SK-N-MC (cell line): ENCODE data around the gene NOTUM.
"Not testable (repeated sequence)": the region's sequence is repeated elsewhere in the genome, so short reads cannot be mapped to it uniquely, and the experiment has no call there.

ENCODE experiments used
- DNase-seq: peaks from one replicate; pipeline ENCODE4 v3.0.0-alpha.2; 2011; ENCODE audit warnings: low read depth, low spot score
- H3K27ac ChIP-seq: fragments of 200-600 bp; sonication (generic); 2 replicates; pipeline ENCODE4 v1.5.1; 2016; ENCODE audit warnings: mixed run types
- H3K36me3 ChIP-seq: fragments of 200-600 bp; sonication (generic); 2 replicates; pipeline ENCODE4 v1.6.1; 2017; ENCODE audit warnings: antibody characterized with exemption, low read length, mixed read lengths; ENCODE audit not compliant: insufficient read depth
- H3K4me3 ChIP-seq: fragments of 200-600 bp; sonication (generic); 2 replicates; pipeline ENCODE4 v1.5.1; 2016
- H3K9ac ChIP-seq: fragments of 200-600 bp; sonication (generic); 2 replicates; pipeline ENCODE4 v1.8.0; 2017; ENCODE audit warnings: mixed run types, mixed read lengths; ENCODE audit not compliant: insufficient read length
- H3K9me3 ChIP-seq: fragments of 200-600 bp; sonication (generic); 2 replicates; pipeline ENCODE4 v1.6.1; 2017; ENCODE audit warnings: low read depth, mild to moderate bottlenecking, antibody characterized with exemption, low read length, moderate library complexity, mixed read lengths
- EZH2 ChIP-seq: fragments of 200-600 bp; sonication (generic); IDR thresholded peaks from one replicate; pipeline ENCODE4 v1.6.1; 2017; ENCODE audit warnings: antibody characterized with exemption
- FOXP2 ChIP-seq: optimal IDR thresholded peaks from 2 replicates; pipeline ENCODE3; 2011; ENCODE audit warnings: mild to moderate bottlenecking, moderate library complexity; ENCODE audit not compliant: insufficient read depth; ENCODE audit errors: extremely low read length, control extremely low read depth
- POLR2AphosphoS5 ChIP-seq: IDR thresholded peaks from 2 replicates; pipeline ENCODE4 v1.6.1; 2012; ENCODE audit warnings: mild to moderate bottlenecking, low read depth, low read length, borderline replicate concordance

NOTUM gene

DNA sequence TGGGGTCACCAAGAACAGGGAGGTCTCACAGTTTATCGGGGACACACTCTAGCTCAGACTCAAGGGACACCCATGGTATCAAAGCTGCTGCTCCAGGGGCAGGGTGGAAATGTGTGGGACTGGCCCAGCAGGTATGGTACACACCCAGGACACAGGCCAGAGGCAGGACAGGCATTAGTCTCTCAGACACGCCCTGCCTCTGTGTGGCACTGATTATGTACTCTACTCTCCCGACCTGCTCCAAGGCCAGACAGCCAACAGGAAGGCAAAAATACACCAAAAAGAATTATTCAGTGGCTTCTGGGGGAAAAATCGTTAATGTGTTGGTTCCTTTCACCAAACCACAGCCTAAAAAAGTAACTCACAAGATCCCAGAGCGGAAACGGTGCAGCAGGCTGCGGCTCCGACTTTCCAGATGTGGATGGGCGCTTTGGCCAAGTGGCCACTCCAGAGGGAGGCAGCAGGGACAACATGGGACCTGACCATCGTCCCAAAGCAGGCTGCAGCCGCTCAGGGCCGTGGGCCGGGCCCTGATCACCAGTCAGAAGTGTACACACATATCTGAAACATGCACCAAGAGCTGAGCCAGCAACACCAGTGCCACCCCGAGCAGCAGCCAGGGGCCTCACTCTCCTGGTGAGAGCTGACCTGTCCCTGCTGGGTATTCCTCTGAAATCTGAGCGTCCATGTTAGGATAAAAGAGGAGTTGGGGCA lies 42.0 kb downstream of the NOTUM start:
- peak overlapping the region; percentile 50; the same call in 1 of the 2 replicates for H3K27ac ChIP-seq
- no peak for DNase-seq
- H3K9me3 ChIP-seq, result no peaks in the 10 kb centered on the region
- H3K36me3 ChIP-seq, result peaks cover 28% of the 10 kb centered on the region; the same call in 1 of the 2 replicates
- H3K9ac ChIP-seq, result no peak overlapping the region
- H3K4me3 ChIP-seq, result no peak overlapping the region
- TF ChIP-seq EZH2, result no peak
- no peak for TF ChIP-seq FOXP2
- TF ChIP-seq POLR2AphosphoS5, result no peak

DNA sequence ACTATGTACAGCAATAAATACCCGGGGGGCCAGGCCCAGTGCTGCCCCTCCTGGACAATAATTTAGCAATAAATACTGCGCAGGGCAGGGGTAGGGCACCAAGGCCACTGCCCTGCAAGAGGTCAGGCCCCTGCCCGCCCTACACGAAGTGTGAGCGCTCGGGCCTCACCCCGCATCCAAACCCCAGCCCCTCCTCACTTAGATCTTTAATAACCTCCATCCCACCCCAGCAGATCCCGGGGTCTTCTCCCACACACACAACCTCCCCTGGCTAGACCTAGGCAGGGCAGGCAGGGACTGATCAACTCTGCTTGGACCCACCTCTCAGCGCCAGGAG lies 42.7 kb downstream of the NOTUM start:
- H3K36me3 ChIP-seq, result peaks cover 34% of the 10 kb centered on the region; the same call in 1 of the 2 replicates

DNA sequence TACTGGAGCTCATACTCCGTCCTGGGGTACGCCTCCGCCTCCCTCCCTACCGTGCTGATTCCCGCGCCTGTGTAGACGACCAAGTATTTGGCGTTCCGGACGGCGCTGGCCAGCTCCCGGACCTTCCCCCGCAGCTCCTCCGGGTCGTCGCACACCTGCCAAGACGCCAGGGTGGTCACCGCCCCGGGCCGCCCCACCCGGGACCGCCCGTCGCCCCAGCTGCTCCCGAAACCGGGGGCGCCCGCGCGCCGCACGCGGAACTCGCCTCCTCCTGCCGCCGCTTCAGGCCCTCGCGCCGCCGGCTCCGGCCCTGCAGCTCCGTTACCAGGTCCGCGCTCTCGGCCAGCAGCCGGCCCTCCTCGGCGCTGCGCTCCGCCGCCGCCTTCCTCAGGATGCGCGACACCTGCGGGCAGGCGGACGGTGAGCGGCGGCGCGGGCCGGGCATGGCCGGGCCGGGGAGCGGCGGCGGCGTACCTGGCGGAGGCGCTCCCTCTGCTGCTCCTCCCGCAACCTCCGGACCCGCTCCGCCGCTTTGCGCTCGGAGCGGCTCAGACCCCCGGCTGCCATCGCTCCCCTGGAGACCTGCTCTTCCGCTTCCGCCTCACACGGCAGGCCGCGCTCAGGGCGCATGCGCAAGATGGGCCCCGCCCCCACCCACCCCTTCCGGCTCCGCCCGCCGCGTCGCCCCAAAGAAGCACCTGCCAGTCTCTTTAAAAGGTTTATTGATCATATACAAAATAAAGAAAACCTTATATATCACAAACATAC lies 43.2 kb downstream of the NOTUM start, which contains the start of gene SIRT7:
TSS of gene SIRT7 (minus strand) at position 612 of the 768 bp plus-strand sequence. CDS start at position 567, 45 bp downstream.
- H3K27ac ChIP-seq, result peak within 1 kb of the TSS; percentile 50; the same call in 1 of the 2 replicates

More for the DNA sequence above, 42.7 kb downstream of the NOTUM start:
- not testable (repeated sequence) for H3K9me3 ChIP-seq, H3K27ac ChIP-seq, DNase-seq, H3K9ac ChIP-seq
- H3K4me3 ChIP-seq, result peak overlapping the region; percentile 82

DNA sequence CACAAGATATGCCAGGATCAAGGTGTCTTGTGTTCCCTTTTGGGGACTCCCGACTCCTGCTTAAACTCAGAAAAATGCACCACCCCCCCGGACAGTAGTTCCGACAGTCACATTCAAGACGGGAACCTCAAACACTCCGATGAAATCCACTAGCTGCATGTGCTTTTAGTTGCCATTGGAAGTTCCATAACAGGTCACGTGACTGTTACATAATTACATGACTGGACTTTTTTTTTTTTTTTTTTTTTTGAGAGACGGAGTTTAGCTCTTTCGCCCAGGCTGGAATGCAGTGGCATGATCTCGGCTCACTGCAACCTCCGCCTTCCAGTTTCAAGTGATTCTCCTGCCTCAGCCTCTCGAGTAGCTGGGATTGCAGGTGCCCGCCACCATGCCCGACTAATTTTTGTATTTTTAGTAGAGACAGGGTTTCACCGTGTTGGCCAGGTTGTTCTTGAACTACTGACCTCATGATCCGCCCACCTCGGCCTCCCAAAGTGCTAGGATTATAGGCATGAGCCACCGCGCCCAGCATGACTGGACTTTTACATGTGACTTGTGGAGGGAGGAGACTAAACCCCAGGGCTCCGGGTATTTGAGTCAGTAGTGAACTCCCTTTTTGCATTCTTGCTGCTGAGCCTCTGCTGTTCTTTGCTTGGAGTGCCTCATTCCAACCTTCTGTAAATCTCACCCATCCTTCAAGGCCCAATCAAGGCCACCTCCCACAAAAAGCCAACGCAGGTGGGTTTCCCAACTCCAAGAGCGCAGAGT lies 44.6 kb downstream of the NOTUM start:
- 0 out of 2 replicates have a peak overlapping the region, but pooled peaks have one; percentile 19 for H3K27ac ChIP-seq

More for the DNA sequence above, 43.2 kb downstream of the NOTUM start, which contains the start of gene SIRT7:
- H3K9ac ChIP-seq, result peak within 1 kb of the TSS; percentile 74
- H3K9me3 ChIP-seq, result no peaks in the 10 kb centered on the region
- no peak for DNase-seq
- H3K4me3 ChIP-seq, result peak within 1 kb of the TSS; percentile 82
- TF ChIP-seq EZH2 (no peak), POLR2AphosphoS5 (peak; percentile 53; the same call in 1 of the 2 replicates)
- peaks cover 40% of the 10 kb centered on the region; the same call in 1 of the 2 replicates for H3K36me3 ChIP-seq

DNA sequence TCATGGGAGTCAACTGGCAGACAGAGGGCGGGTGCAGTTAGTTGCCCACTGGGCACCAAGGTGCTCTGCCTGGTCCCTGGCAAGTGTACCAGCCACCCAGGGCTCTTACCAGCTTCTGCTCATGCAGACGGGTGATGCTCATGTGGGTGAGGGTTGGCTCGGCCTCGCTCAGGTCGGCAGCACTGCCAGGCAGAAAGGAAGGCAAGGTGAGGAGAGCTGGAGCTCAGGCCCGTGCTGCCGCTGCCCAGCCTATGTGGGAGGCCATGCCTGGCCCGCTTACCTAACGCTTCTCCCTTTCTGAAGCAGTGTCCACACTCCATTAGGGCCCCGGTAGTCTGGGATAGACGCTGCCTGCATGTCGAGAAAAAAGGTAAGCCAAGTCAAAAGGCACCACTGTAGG lies 45.7 kb downstream of the NOTUM start:
- Histone ChIP-seq H3K4me3 (no peak overlapping the region), H3K36me3 (peaks cover 30% of the 10 kb centered on the region; the same call in 1 of the 2 replicates)

More for the DNA sequence above, 44.6 kb downstream of the NOTUM start:
- Histone ChIP-seq H3K9ac (peak overlapping the region; percentile 74), H3K4me3 (peak overlapping the region; percentile 82), H3K36me3 (peaks cover 35% of the 10 kb centered on the region; the same call in 1 of the 2 replicates), H3K9me3 (no peaks in the 10 kb centered on the region)
- DNase-seq, result no peak
- no peak for TF ChIP-seq EZH2
- no peak for TF ChIP-seq POLR2AphosphoS5
- no peak for TF ChIP-seq FOXP2

DNA sequence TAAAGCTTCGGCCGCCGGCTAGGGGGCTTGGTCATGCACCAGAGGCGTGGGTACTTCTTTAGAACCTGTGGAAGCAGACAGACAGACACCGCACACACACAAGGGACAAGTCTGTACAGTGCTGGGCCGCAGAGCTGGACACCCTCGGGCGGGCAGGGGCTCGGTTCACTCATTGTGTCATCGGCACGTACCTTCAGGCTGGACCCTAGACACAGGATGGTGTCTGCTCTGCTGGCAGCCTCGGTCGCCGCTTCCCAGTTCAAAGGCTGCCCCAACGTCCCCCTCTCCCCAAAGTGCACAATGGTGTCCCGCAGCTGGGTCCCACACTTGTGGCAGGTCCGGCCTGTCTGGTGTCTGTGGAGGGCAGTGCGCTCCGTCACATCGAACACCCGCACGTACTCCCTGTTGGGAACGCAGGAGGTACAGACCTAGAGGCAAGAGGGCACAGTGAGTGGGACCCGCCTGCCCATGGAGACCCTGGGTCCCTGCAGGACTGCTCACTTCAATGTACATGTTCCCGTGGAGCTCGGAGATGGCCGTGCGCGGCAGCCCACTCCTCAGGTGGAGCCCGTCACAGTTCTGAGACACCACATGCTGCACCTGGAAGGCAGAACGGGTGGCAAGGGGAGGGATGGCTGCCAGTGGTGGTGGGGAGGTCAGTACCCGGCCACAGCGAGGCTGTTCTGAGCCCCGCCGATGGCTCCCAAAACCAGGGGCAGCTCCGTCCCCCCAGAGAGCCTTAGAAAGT lies 46.7 kb downstream of the NOTUM start:
- no peak overlapping the region for H3K27ac ChIP-seq
- H3K9ac ChIP-seq, result no peak overlapping the region
- H3K4me3 ChIP-seq, result no peak overlapping the region
- H3K9me3 ChIP-seq, result no peaks in the 10 kb centered on the region
- no peak for DNase-seq
- no peak for TF ChIP-seq EZH2
- no peak for TF ChIP-seq FOXP2
- TF ChIP-seq POLR2AphosphoS5, result no peak
- peaks cover 30% of the 10 kb centered on the region; the same call in 1 of the 2 replicates for H3K36me3 ChIP-seq

More for the DNA sequence above, 45.7 kb downstream of the NOTUM start:
- no peak for DNase-seq
- H3K27ac ChIP-seq, result no peak overlapping the region
- TF ChIP-seq EZH2 (no peak), POLR2AphosphoS5 (no peak), FOXP2 (no peak)
- H3K9ac ChIP-seq, result no peak overlapping the region
- H3K9me3 ChIP-seq, result no peaks in the 10 kb centered on the region

DNA sequence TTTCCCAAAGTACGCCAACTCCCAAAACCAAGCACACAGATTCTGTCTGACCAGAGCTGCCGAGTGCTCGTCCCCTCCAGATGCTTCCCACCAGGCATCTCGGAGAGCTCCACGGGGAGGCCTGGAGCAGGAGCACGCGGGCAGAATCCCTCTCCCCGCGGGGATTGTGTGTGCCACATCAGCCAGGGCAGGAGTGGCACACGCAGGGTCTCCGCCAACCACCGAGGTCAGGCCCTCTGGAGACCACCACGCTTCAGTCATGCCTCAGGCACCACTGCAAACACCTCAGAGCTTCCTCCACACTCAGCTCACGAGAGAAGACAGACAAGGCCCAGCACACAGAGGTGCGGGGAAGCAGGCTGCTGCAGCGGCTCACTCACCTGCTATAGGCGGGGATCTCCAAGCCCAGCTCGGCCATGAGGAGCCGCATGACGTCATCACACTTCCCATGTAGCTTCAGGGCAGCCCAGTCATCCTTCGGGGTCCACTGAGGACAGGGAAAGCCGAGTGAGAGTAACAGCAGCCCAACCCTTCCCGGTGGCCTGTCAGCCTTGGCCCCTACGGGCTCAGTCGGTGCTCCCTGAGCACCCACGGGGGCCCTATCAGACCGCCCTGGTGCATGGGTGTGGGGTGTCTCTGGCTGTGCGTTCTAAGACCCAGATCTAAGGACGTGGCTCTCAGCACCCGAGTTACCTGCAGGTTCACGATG lies 47.4 kb downstream of the NOTUM start:
- H3K27ac ChIP-seq, result no peak overlapping the region
- H3K9me3 ChIP-seq, result no peaks in the 10 kb centered on the region
- no peak overlapping the region for H3K4me3 ChIP-seq
- TF ChIP-seq EZH2 (no peak), FOXP2 (no peak), POLR2AphosphoS5 (no peak)
- no peak for DNase-seq
- peaks cover 30% of the 10 kb centered on the region; the same call in 1 of the 2 replicates for H3K36me3 ChIP-seq
- no peak overlapping the region for H3K9ac ChIP-seq
